HEK293T (cell line): ENCODE measurements around the gene DMP1.
"Not testable (repeated sequence)": the region's sequence is repeated elsewhere in the genome, so short reads cannot be mapped to it uniquely, and the experiment has no call there.

Source experiments
- BHLHE40 ChIP-seq: fragments of 450-650 bp; IDR thresholded peaks from 2 replicates; pipeline ENCODE4 v1.6.1; 2016; ENCODE audit warnings: mild to moderate bottlenecking, moderate library complexity, borderline replicate concordance
- CTBP1 ChIP-seq: fragments of 450-650 bp; IDR thresholded peaks from 2 replicates; pipeline ENCODE4 v1.6.1; 2016; ENCODE audit warnings: borderline replicate concordance
- ELF4 ChIP-seq: fragments of 450-650 bp; IDR thresholded peaks from 2 replicates; pipeline ENCODE4 v1.6.1; 2017; ENCODE audit warnings: antibody characterized with exemption
- FOXA1 ChIP-seq: fragments of 450-650 bp; IDR thresholded peaks from 2 replicates; pipeline ENCODE4 v1.6.1; 2016; ENCODE audit warnings: mild to moderate bottlenecking
- FOXM1 ChIP-seq: fragments of 450-650 bp; IDR thresholded peaks from 2 replicates; pipeline ENCODE4 v1.6.1; 2017; ENCODE audit warnings: mild to moderate bottlenecking, borderline replicate concordance
- LEF1 ChIP-seq: fragments of 450-650 bp; IDR thresholded peaks from 2 replicates; pipeline ENCODE4 v1.6.1; 2017; ENCODE audit warnings: mild to moderate bottlenecking, borderline replicate concordance
- NFRKB ChIP-seq: fragments of 450-650 bp; IDR thresholded peaks from 2 replicates; pipeline ENCODE4 v1.6.1; 2016; ENCODE audit warnings: mild to moderate bottlenecking, moderate library complexity
- PKNOX1 ChIP-seq: fragments of 450-650 bp; IDR thresholded peaks from 2 replicates; pipeline ENCODE4 v1.6.1; 2016
- SUZ12 ChIP-seq: fragments of 450-650 bp; IDR thresholded peaks from 2 replicates; pipeline ENCODE4 v1.6.1; 2016; ENCODE audit warnings: mild to moderate bottlenecking
- TARDBP ChIP-seq: fragments of 450-650 bp; IDR thresholded peaks from 2 replicates; pipeline ENCODE4 v1.6.1; 2016

GRCh38 chr4:87690947-87691346, 40.9 kb downstream of the DMP1 start:
- TF ChIP-seq TARDBP, CTBP1, ELF4, BHLHE40, SUZ12, NFRKB, LEF1, FOXA1, FOXM1, PKNOX1: not testable (repeated sequence)
